HepG2 (cell line): ENCODE results near the gene PTCRA. TPM values are rescaled to one million over a fixed set of nuclear protein-coding genes. Genes with fewer than 3 reads are reported as not detected.

Experiments used
- AKNA ChIP-seq: sonication (generic); formaldehyde crosslinking; IDR thresholded peaks from 2 replicates; pipeline ENCODE4 v1.4.0; 2020; ENCODE audit warnings: missing genetic modification reagents, borderline replicate concordance
- CREM ChIP-seq, 2 experiments: sonication (generic) in 1 of 2; formaldehyde crosslinking in 1 of 2; IDR thresholded peaks; 2 replicates each; pipeline versions ENCODE4 v1.4.0 to v1.6.1; 2016 to 2020; ENCODE audit warnings: antibody characterized with exemption in 1 of 2, mild to moderate bottlenecking in 1 of 2, missing genetic modification reagents in 1 of 2
- FOSL1 ChIP-seq: sonication (generic); formaldehyde crosslinking; IDR thresholded peaks from 2 replicates; pipeline ENCODE4 v1.9.0; 2021; ENCODE audit warnings: missing genetic modification reagents, borderline replicate concordance
- HOMEZ ChIP-seq: IDR thresholded peaks from 2 replicates; pipeline ENCODE4 v1.6.1; 2016; ENCODE audit warnings: low read depth
- KDM1A ChIP-seq: IDR thresholded peaks from 2 replicates; pipeline ENCODE4 v1.6.1; 2016; ENCODE audit warnings: missing compliant biosample characterization
- MATR3 ChIP-seq: sonication (generic); formaldehyde crosslinking; IDR thresholded peaks from 2 replicates; pipeline ENCODE4 v1.4.0; 2020; ENCODE audit warnings: missing genetic modification reagents
- SP140L ChIP-seq: sonication (generic); formaldehyde crosslinking; IDR thresholded peaks from 2 replicates; pipeline ENCODE4 v1.4.0; 2020; ENCODE audit warnings: missing genetic modification reagents, borderline replicate concordance
- ZBTB43 ChIP-seq: sonication (generic); formaldehyde crosslinking; conservative IDR thresholded peaks from 2 replicates; pipeline ENCODE4 v1.4.0; 2020; ENCODE audit warnings: missing genetic modification reagents
- ZC3H13 ChIP-seq: sonication (generic); formaldehyde crosslinking; IDR thresholded peaks from 2 replicates; pipeline ENCODE4 v1.8.1; 2023; ENCODE audit warnings: mild to moderate bottlenecking, missing genetic modification reagents, moderate library complexity
- ZMYM4 ChIP-seq: sonication (generic); formaldehyde crosslinking; IDR thresholded peaks from 2 replicates; pipeline ENCODE4 v1.8.1; 2023; ENCODE audit warnings: mild to moderate bottlenecking, missing genetic modification reagents
- ZNF10 ChIP-seq: sonication (generic); formaldehyde crosslinking; IDR thresholded peaks from 2 replicates; pipeline ENCODE4 v1.4.0; 2020; ENCODE audit warnings: mild to moderate bottlenecking, low read depth, missing genetic modification reagents, borderline replicate concordance
- ZNF142 ChIP-seq: sonication (generic); formaldehyde crosslinking; IDR thresholded peaks from 2 replicates; pipeline ENCODE4 v1.4.0; 2020; ENCODE audit warnings: missing genetic modification reagents
- ZNF143 ChIP-seq: sonication (generic); formaldehyde crosslinking; IDR thresholded peaks from 2 replicates; pipeline ENCODE4 v1.4.0; 2020; ENCODE audit warnings: missing genetic modification reagents
- ZNF160 ChIP-seq: sonication (generic); formaldehyde crosslinking; IDR thresholded peaks from 2 replicates; pipeline ENCODE4 v1.8.0; 2022; ENCODE audit warnings: mild to moderate bottlenecking, inconsistent platforms, missing genetic modification reagents
- ZNF530 ChIP-seq: sonication (generic); formaldehyde crosslinking; IDR thresholded peaks from 2 replicates; pipeline ENCODE4 v1.5.0; 2020; ENCODE audit warnings: low read depth, mild to moderate bottlenecking, missing genetic modification reagents
- ZNF558 ChIP-seq: sonication (generic); formaldehyde crosslinking; IDR thresholded peaks from 2 replicates; pipeline ENCODE4 v1.9.0; 2022; ENCODE audit warnings: mild to moderate bottlenecking, missing genetic modification reagents, borderline replicate concordance
- ZNF670 ChIP-seq: sonication (generic); formaldehyde crosslinking; IDR thresholded peaks from 2 replicates; pipeline ENCODE4 v1.8.0; 2022; ENCODE audit warnings: mild to moderate bottlenecking, missing genetic modification reagents, borderline replicate concordance
- polyA plus RNA-seq, 8 experiments: library from polyadenylated mRNA; depleted of rRNA in 3 of 8; stranded (reverse) in 7 of 8; unstranded in 1 of 8; fragments of >200 nt; fragmentation: Illumina TruSeq in 4 of 8; extraction: Trizol in 4 of 8; gene quantifications; 2 replicates each; pipeline versions ENCODE4 v1.2.1 to v1.2.3, GENCODE V29; 2011 to 2016; ENCODE audit warnings: low read depth in 4 of 8, missing spikeins in 1 of 8, mixed read lengths in 1 of 8; ENCODE audit not compliant: insufficient read depth in 1 of 8
- total RNA-seq, 5 experiments: library from RNA; depleted of rRNA; stranded (reverse); fragments of >200 nt; fragmentation: Illumina TruSeq; extraction: Trizol; gene quantifications; 2 replicates each; pipeline ENCODE4 v1.2.3, GENCODE V29; 2016; ENCODE audit warnings: low read depth in 1 of 5

PTCRA gene
- total and polyA plus RNA-seq, 2 of the 13 experiments (the other 11 are each of a cell fraction or from before 2014, with no cell fraction given) = not detected

GRCh38 chr6:42969934-42970333 lies 54.1 kb downstream of the PTCRA start (continued):
- TF ChIP-seq ZNF142 (CRISPR knock-in tag) (no peak), CREM (IDR thresholded peaks at IDR 0.05) (peak; percentile 47; the same call in 1 of the 2 replicates), CREM (CRISPR knock-in tag; IDR thresholded peaks at IDR 0.05) (no peak), ZNF530 (CRISPR knock-in tag) (no peak), FOSL1 (CRISPR knock-in tag) (no peak), HOMEZ (CRISPR knock-in tag) (no peak), ZNF558 (CRISPR knock-in tag) (no peak), ZNF143 (CRISPR knock-in tag) (no peak), ZNF160 (no peak), ZMYM4 (CRISPR knock-in tag) (no peak), ZBTB43 (no peak), ZNF670 (no peak), SP140L (CRISPR knock-in tag) (no peak), AKNA (CRISPR knock-in tag) (no peak), KDM1A (CRISPR knock-in tag) (no peak), ZC3H13 (CRISPR knock-in tag) (no peak), ZNF10 (CRISPR knock-in tag) (no peak), MATR3 (no peak)
